Kidney (tissue), 14 donors: ENCODE data around the gene MLC1. TPM values are rescaled to one million over a fixed set of nuclear protein-coding genes. Genes with fewer than 3 reads are reported as not detected.

Source experiments
- DNase-seq, 5 donors: peaks; one replicate each; pipeline ENCODE4 v3.0.0-alpha.2; 2013 to 2020
- FAIRE-seq: peaks from 2 replicates; lab custom pipeline; 2012; peaks lifted over from hg19 to GRCh38; lab: Jason Lieb, UNC
- H3K27ac ChIP-seq, 2 donors: one replicate each; pipeline ENCODE4 v1.7.0; 2013; ENCODE audit warnings: low read depth in 2 of 2, low read length in 2 of 2, inconsistent platforms in 1 of 2
- H3K27me3 ChIP-seq: one replicate; pipeline ENCODE4 v1.7.1; 2013; ENCODE audit warnings: low read length, inconsistent platforms; ENCODE audit not compliant: control insufficient read depth, insufficient read depth
- H3K36me3 ChIP-seq, 3 donors: one replicate each; pipeline versions ENCODE4 v1.7.0 to v1.7.1; 2013; ENCODE audit warnings: low read length in 3 of 3, control low read depth in 1 of 3, inconsistent platforms in 1 of 3; ENCODE audit not compliant: insufficient read depth in 3 of 3, control insufficient read depth in 2 of 3
- H3K4me1 ChIP-seq, 3 donors: one replicate each; pipeline versions ENCODE4 v1.7.0 to v1.7.1; 2013; ENCODE audit warnings: low read length in 3 of 3, inconsistent platforms in 1 of 3, low read depth in 1 of 3; ENCODE audit not compliant: control insufficient read depth in 2 of 3, insufficient read depth in 2 of 3
- H3K4me3 ChIP-seq, 3 donors: one replicate each; pipeline versions ENCODE4 v1.7.0 to v1.8.1; 2013; ENCODE audit warnings: low read length in 3 of 3, control low read depth in 1 of 3, inconsistent platforms in 1 of 3
- H3K9ac ChIP-seq, 3 donors: one replicate each; pipeline versions ENCODE4 v1.7.0 to v1.7.1; 2013; ENCODE audit warnings: low read length in 3 of 3, control low read depth in 1 of 3, inconsistent platforms in 1 of 3
- H3K9me3 ChIP-seq, 3 donors: one replicate each; pipeline versions ENCODE4 v1.7.0 to v1.7.1; 2013; ENCODE audit warnings: low read length in 3 of 3, control low read depth in 1 of 3, inconsistent platforms in 1 of 3; ENCODE audit not compliant: control insufficient read depth in 2 of 3, insufficient read depth in 1 of 3
- intact Hi-C: fragments of 100-400 bp; cut with DNase I; formaldehyde crosslinking; loops from one replicate; pipeline ENCODE4 v1.11.1; 2022
- polyA plus RNA-seq: library from polyadenylated mRNA; stranded (reverse); fragments of 350-450 nt; fragmentation: Illumina TruSeq; extraction: RNeasy Lipid Tissue Mini Kit (QIAGEN cat#74804); gene quantifications from one replicate; pipeline ENCODE4 v1.2.3, GENCODE V29; 2014; ENCODE audit warnings: low read depth, low replicate concordance; ENCODE audit not compliant: insufficient read depth
- total RNA-seq: library from RNA; stranded (reverse); fragmentation: NEBNext Ultra II Directional; extraction: Animal tissue kit (Norgen Biotek cat#: 25700); gene quantifications from one replicate; pipeline ENCODE4 v1.2.1, GENCODE V29; 2021
- TF ChIP-seq, protein P1 (sequence below): IDR thresholded peaks from 3 replicates; pipeline ENCODE4 v1.5.1; 2012; ENCODE audit warnings: mild to moderate bottlenecking, moderate library complexity, borderline replicate concordance; ENCODE audit not compliant: insufficient read depth; ENCODE audit errors: extremely low read depth
- donor health status: control.
- donor health status: control.
- donor health status: control.
- donor health status: control.
- donor health status: control.
- donor health status: DM: yes; HTN: yes; CAD: no.
- donor health status: Normal renal cell carcinoma (clear cell type).

MLC1 gene
- total and polyA plus RNA-seq, 2 donors from 2014 or later, result 0.28 TPM; not detected in 1

GRCh38 chr22:50089682-50090411 lies 4.6 kb upstream of the MLC1 start, which contains the start of gene MOV10L1:
MOV10L1 (plus strand) TSS chr22:50090006; CDS start chr22:50090089, 83 bp downstream.
- peak in 2 of 5 donors; percentile 44 to 60 for DNase-seq
- no peak within 1 kb of the TSS for H3K27ac ChIP-seq
- H3K27me3 ChIP-seq, result peaks cover 2% of the 10 kb centered on the region
- no peak within 1 kb of the TSS for H3K9ac ChIP-seq
- no peak within 1 kb of the TSS for H3K4me3 ChIP-seq
- H3K4me1 ChIP-seq, result no peaks in the 10 kb centered on the region
- TF ChIP-seq, protein P1, sequence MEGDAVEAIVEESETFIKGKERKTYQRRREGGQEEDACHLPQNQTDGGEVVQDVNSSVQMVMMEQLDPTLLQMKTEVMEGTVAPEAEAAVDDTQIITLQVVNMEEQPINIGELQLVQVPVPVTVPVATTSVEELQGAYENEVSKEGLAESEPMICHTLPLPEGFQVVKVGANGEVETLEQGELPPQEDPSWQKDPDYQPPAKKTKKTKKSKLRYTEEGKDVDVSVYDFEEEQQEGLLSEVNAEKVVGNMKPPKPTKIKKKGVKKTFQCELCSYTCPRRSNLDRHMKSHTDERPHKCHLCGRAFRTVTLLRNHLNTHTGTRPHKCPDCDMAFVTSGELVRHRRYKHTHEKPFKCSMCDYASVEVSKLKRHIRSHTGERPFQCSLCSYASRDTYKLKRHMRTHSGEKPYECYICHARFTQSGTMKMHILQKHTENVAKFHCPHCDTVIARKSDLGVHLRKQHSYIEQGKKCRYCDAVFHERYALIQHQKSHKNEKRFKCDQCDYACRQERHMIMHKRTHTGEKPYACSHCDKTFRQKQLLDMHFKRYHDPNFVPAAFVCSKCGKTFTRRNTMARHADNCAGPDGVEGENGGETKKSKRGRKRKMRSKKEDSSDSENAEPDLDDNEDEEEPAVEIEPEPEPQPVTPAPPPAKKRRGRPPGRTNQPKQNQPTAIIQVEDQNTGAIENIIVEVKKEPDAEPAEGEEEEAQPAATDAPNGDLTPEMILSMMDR, result no peak
- FAIRE-seq, result no peak
- no peaks in the 10 kb centered on the region for H3K36me3 ChIP-seq
- H3K9me3 ChIP-seq, result no peaks in the 10 kb centered on the region
- intact Hi-C loops, result no loop called here

GRCh38 chr22:50089231-50089630 lies 4.0 kb upstream of the MLC1 start:
- H3K27me3 ChIP-seq, result peaks cover 2% of the 10 kb centered on the region

DNA sequence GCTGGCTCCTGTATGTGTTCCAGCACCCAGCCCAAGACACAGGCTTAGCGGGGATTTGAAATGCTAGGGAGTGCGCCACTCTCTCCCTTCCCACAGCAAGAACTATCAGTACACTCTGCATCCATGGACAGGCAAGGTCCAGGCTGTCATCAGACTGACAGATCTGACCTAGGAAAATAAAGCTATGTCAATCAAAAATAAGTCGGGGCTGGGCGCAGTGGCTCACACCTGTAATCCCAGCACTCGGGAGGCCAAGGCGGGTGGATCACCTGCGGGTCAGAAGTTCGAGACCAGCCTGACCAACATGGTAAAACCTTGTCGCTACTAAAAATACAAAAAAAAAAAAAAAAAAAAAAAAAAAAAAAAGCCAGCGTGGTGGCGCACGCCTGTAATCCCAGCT lies 2.9 kb upstream of the MLC1 start:
- H3K27me3 ChIP-seq, result peaks cover 2% of the 10 kb centered on the region

More at GRCh38 chr22:50089231-50089630, 4.0 kb upstream of the MLC1 start:
- Histone ChIP-seq H3K9me3 (no peaks in the 10 kb centered on the region), H3K4me3 (no peak overlapping the region), H3K27ac (no peak overlapping the region), H3K4me1 (no peaks in the 10 kb centered on the region), H3K36me3 (no peaks in the 10 kb centered on the region), H3K9ac (no peak overlapping the region)
- TF ChIP-seq, protein P1, result no peak
- intact Hi-C loops, result no loop called here
- DNase-seq (no peak), FAIRE-seq (no peak)

More for the DNA sequence above, 2.9 kb upstream of the MLC1 start:
- H3K9ac ChIP-seq, result no peak overlapping the region
- intact Hi-C loops, result no loop called here
- H3K27ac ChIP-seq, result no peak overlapping the region
- no peaks in the 10 kb centered on the region for H3K36me3 ChIP-seq
- H3K4me3 ChIP-seq, result no peak overlapping the region
- no peaks in the 10 kb centered on the region for H3K9me3 ChIP-seq
- DNase-seq, result peak in 1 of 5 donors; percentile 45
- no peak for FAIRE-seq
- TF ChIP-seq, protein P1, result no peak
- H3K4me1 ChIP-seq, result no peaks in the 10 kb centered on the region
